Right lobe of liver (tissue), 6 donors: Measurements from ENCODE around the gene LDB2. TPM values are rescaled to one million over a fixed set of nuclear protein-coding genes. Genes with fewer than 3 reads are reported as not detected.

Experiments used
- ATAC-seq, 4 donors: fragments of 200-7000 bp; cut with Tn5 transposase; one replicate each; pipeline ENCODE4 v1.9.1; 2020; ENCODE audit warnings: mild to moderate bottlenecking in 4 of 4, moderate library complexity in 4 of 4
- DNase-seq, 3 donors: peaks; one replicate each; pipeline ENCODE4 v3.0.0-alpha.2; 2020
- H3K27ac ChIP-seq, 3 donors: fragments of 200-600 bp; one replicate each; pipeline ENCODE4 v1.8.0; 2022
- H3K27me3 ChIP-seq, 2 donors: fragments of 200-600 bp; one replicate each; pipeline ENCODE4 v1.8.0; 2022
- H3K36me3 ChIP-seq, 4 donors: fragments of 200-600 bp; sonication (generic) in 1 of 4; one replicate each; pipeline versions ENCODE4 v1.5.1 to v1.8.0; 2017 to 2022; ENCODE audit warnings: control low read depth in 1 of 4
- H3K4me1 ChIP-seq, 4 donors: fragments of 200-600 bp; sonication (generic) in 1 of 4; one replicate each; pipeline versions ENCODE4 v1.5.1 to v1.8.0; 2017 to 2022; ENCODE audit warnings: control low read depth in 1 of 4
- H3K4me3 ChIP-seq, 3 donors: fragments of 200-600 bp; one replicate each; pipeline ENCODE4 v1.8.0; 2022
- H3K9me3 ChIP-seq, 4 donors: fragments of 200-600 bp; sonication (generic) in 1 of 4; one replicate each; pipeline versions ENCODE4 v1.5.1 to v1.8.0; 2017 to 2022; ENCODE audit warnings: control low read depth in 1 of 4
- POLR2A ChIP-seq: fragments of 450-650 bp; IDR thresholded peaks from one replicate; pipeline ENCODE4 v1.6.1; 2017; ENCODE audit warnings: antibody characterized with exemption, mild to moderate bottlenecking
- WGBS: methylation state at CpG from one replicate; pipeline ENCODE4 v1.1.6; 2018; ENCODE audit warnings: low coverage, low lambda C conversion rate; ENCODE audit not compliant: insufficient coverage; ENCODE audit errors: missing lambda C conversion rate; 5-methylcytosine and 5-hydroxymethylcytosine counted together
- intact Hi-C, 2 donors: fragments of 100-400 bp; cut with DNase I; formaldehyde crosslinking; loops; one replicate each; pipeline versions ENCODE4 v1.11.2 to v1.14.1; 2022
- total RNA-seq, 6 experiments: library from RNA; depleted of rRNA in 2 of 6; stranded (reverse); fragments of >200 nt in 2 of 6; fragmentation: NEBNext Ultra II Directional in 3 of 6; extraction: Animal tissue kit (Norgen Biotek cat#: 25700) in 3 of 6; gene quantifications; one replicate each; pipeline versions ENCODE4 v1.1.0 to v1.2.4, GENCODE V29; 2016 to 2023
- TF ChIP-seq, protein P1 (sequence below), 4 donors: fragments of 200-600 bp in 3 of 4; fragments of 450-650 bp in 1 of 4; IDR thresholded peaks; one replicate each; pipeline versions ENCODE4 v1.5.1 to v1.8.0; 2016 to 2022; ENCODE audit warnings: antibody characterized with exemption in 4 of 4, mild to moderate bottlenecking in 2 of 4
- donor health status: DM: no; HTN: yes; CAD: no.
- donor health status: DM: no; HTN: no; CAD: no.
- donor health status: DM: no; HTN: no; CAD: no.
- donor health status: DM: no; HTN: yes; CAD: no.
- donor health status: DM: no; HTN: yes; CAD: no.

LDB2 gene
- total RNA-seq, 6 experiments from 2014 or later: 11.4 to 26.6 (median 17.3) TPM

DNA sequence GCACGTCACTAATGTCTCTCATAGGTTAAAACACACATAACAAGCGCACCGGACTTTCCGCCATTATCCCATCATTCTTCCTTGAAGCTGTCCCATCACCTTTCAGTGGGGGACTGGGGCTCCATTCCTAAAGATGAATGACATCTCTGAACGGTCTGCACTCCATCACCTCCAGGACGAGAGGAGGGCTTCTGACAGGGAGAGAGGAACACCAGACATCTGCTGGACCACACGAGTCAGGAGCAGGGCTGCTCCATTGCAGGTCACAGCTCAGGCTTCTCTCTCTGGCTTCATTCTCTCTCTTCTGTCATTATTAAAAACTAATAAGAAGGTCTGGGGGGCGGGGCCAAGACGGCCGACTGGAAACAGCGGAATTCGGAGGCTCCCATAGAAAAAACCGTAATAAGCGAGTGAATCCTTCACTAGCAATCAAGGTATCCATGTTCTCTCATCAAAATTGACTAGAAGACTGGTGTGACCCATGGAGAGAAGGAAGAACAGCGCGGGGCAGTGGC is 289.8 kb downstream of the LDB2 start:
- WGBS: 73% methylated on average over 14 of the region's 16 CpGs
- no peak for ATAC-seq
- no peak for DNase-seq
- H3K36me3 ChIP-seq: no peaks in the 10 kb centered on the region
- no peaks in the 10 kb centered on the region for H3K4me1 ChIP-seq
- H3K4me3 ChIP-seq: no peak overlapping the region
- no peaks in the 10 kb centered on the region for H3K9me3 ChIP-seq
- H3K27me3 ChIP-seq: no peaks in the 10 kb centered on the region
- intact Hi-C loops: no loop called here
- TF ChIP-seq POLR2A: no peak
- TF ChIP-seq, protein P1, sequence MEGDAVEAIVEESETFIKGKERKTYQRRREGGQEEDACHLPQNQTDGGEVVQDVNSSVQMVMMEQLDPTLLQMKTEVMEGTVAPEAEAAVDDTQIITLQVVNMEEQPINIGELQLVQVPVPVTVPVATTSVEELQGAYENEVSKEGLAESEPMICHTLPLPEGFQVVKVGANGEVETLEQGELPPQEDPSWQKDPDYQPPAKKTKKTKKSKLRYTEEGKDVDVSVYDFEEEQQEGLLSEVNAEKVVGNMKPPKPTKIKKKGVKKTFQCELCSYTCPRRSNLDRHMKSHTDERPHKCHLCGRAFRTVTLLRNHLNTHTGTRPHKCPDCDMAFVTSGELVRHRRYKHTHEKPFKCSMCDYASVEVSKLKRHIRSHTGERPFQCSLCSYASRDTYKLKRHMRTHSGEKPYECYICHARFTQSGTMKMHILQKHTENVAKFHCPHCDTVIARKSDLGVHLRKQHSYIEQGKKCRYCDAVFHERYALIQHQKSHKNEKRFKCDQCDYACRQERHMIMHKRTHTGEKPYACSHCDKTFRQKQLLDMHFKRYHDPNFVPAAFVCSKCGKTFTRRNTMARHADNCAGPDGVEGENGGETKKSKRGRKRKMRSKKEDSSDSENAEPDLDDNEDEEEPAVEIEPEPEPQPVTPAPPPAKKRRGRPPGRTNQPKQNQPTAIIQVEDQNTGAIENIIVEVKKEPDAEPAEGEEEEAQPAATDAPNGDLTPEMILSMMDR (IDR thresholded peaks at IDR 0.05): no peak
- H3K27ac ChIP-seq: no peak overlapping the region

DNA sequence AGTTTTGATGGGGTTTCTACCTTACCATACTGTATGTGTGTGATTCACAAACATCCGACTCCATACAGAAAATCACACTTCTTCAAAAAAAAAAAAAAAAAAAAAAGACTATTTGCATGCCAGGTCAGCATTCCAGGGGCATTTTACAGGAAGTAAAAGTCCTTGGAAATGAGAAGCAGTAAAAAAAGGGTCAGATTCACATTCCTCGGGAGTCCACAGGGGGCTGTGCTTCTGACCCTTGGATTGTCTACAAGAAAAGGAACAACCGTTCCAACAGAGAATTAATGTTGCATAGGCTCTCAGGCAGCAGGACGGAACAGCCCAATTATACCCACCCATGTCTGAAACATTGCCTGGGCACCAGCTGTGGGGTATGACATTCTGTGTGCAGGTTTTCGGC is 290.3 kb downstream of the LDB2 start:
- DNase-seq: no peak
- TF ChIP-seq, protein P1 (IDR thresholded peaks at IDR 0.05): no peak
- no peak for TF ChIP-seq POLR2A
- peak; percentile 23 to 48 (median 32) for ATAC-seq
- Histone ChIP-seq H3K9me3 (no peaks in the 10 kb centered on the region), H3K4me1 (no peaks in the 10 kb centered on the region), H3K27ac (no peak overlapping the region), H3K27me3 (no peaks in the 10 kb centered on the region), H3K36me3 (no peaks in the 10 kb centered on the region), H3K4me3 (no peak overlapping the region)
- intact Hi-C loops: no loop called here
- WGBS: 39% methylated on average over 3 of the region's 5 CpGs

DNA sequence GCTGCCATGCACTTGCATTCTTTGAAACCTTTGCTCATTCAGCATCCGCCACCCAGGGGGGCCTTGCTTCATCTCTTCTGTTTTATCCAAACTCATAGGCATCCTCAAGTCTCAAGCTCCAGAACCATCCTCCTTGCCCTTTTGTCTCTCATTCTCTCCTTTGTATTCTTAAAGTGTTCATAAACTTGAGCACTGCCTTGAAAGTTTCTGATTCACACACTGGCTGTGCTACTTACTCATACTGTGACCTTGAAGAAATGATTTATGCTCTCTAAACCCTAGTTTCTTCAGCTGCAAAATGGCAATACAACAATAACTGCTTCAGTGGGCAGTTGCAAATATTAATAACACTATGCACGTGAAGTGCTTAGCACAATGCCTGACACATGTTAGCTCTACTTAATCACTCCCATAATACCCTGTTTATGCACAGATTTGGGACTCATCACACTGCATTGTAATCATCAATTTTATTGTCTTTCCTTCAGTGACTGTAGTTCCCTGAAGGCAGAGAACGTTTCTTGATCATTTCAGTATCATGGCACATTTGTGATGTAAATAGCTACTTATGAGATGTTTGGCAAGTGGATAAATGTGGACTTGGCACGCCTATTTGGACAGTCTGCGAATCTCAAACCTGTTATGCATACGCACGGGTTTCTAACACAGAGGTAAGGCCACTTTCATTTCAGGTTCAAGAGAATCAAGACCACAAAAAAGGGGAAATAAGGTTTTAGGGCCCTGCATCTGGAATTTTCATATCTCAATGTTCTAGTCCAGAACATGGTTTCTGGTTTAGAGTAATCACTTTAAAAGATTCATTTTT is 291.0 kb downstream of the LDB2 start:
- 49% methylated on average over 7 of the region's 7 CpGs for WGBS
- DNase-seq (no peak), ATAC-seq (no peak)
- intact Hi-C loops: no loop called here
- no peaks in the 10 kb centered on the region for H3K9me3 ChIP-seq
- H3K4me3 ChIP-seq: no peak overlapping the region
- no peaks in the 10 kb centered on the region for H3K27me3 ChIP-seq
- no peaks in the 10 kb centered on the region for H3K4me1 ChIP-seq
- no peak overlapping the region for H3K27ac ChIP-seq
- TF ChIP-seq, protein P1 (IDR thresholded peaks at IDR 0.05): no peak
- TF ChIP-seq POLR2A: no peak
- H3K36me3 ChIP-seq: no peaks in the 10 kb centered on the region

DNA sequence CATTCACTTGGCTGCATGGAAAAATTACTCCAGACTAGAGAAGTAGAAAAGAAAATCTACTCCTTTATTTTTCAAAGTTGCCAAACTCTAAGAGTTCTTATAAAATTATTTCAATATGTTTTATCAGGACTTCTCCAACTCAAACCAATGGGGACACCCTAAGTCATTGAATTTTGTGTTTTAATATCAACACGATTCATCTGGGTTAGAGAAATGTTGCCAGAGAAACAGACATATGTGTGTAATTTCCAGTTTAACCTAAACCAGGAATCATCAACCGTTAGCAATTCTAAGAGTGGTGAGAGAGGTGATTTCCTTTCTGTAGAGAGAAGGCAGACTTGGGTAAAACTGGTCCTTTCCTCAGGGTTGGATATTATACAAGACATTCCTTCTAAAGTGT is 291.8 kb downstream of the LDB2 start:
- TF ChIP-seq, protein P1 (IDR thresholded peaks at IDR 0.05): no peak
- TF ChIP-seq POLR2A: no peak
- DNase-seq: no peak
- intact Hi-C loops: no loop called here
- Histone ChIP-seq H3K9me3 (no peaks in the 10 kb centered on the region), H3K4me3 (no peak overlapping the region), H3K4me1 (no peaks in the 10 kb centered on the region), H3K27me3 (no peaks in the 10 kb centered on the region), H3K36me3 (no peaks in the 10 kb centered on the region), H3K27ac (no peak overlapping the region)
- 37% methylated on average over 2 of the region's 2 CpGs for WGBS
- ATAC-seq: no peak
